Neural progenitor cell (in vitro differentiated cells): ENCODE measurements around the gene CHRM5.

Experiments used
- CTCF ChIP-seq: fragments of 200-600 bp; sonication (generic); IDR thresholded peaks from 2 replicates; pipeline ENCODE4 v1.5.1; 2017; ENCODE audit warnings: antibody characterized with exemption, mild to moderate bottlenecking
- EZH2phosphoT487 ChIP-seq: fragments of 200-600 bp; sonication (generic); IDR thresholded peaks from 2 replicates; pipeline ENCODE4 v1.6.1; 2017; ENCODE audit warnings: antibody characterized with exemption

GRCh38 chr15:34009656-34010055 is 41.4 kb downstream of the CHRM5 start:
- no peak for TF ChIP-seq CTCF
- no peak for TF ChIP-seq EZH2phosphoT487
